Tibial artery (tissue), 4 donors: ENCODE data around the gene ISYNA1.

Experiments
- DNase-seq, 2 donors: peaks; one replicate each; pipeline ENCODE4 v3.0.0-alpha.2; 2019
- H3K27ac ChIP-seq, 2 donors: fragments of 200-600 bp; sonication (generic) in 1 of 2; 1 replicate in 1 of 2; 2 replicates in 1 of 2; pipeline ENCODE4 v1.5.1; 2018 to 2019; ENCODE audit warnings: mild to moderate bottlenecking in 1 of 2
- H3K27me3 ChIP-seq, 2 donors: fragments of 200-600 bp; sonication (generic) in 1 of 2; one replicate each; pipeline versions ENCODE4 v1.5.1 to v1.6.0; 2016 to 2019
- H3K36me3 ChIP-seq, 3 donors: fragments of 200-600 bp; sonication (generic) in 2 of 3; one replicate each; pipeline ENCODE4 v1.5.1; 2016 to 2019; ENCODE audit warnings: mild to moderate bottlenecking in 2 of 3
- H3K4me1 ChIP-seq, 4 donors: fragments of 200-600 bp; sonication (generic) in 2 of 4; 1 replicate in 3 of 4; 2 replicates in 1 of 4; pipeline ENCODE4 v1.5.1; 2016 to 2019
- H3K4me3 ChIP-seq, 2 donors: fragments of 200-600 bp; sonication (generic) in 1 of 2; 1 replicate in 1 of 2; 2 replicates in 1 of 2; pipeline ENCODE4 v1.5.1; 2018 to 2019; ENCODE audit warnings: mild to moderate bottlenecking in 2 of 2
- H3K9me3 ChIP-seq, 3 donors: fragments of 200-600 bp; sonication (generic) in 1 of 3; one replicate each; pipeline ENCODE4 v1.5.1; 2016 to 2019
- intact Hi-C: fragments of 100-400 bp; cut with DNase I; formaldehyde crosslinking; loops from one replicate; pipeline ENCODE4 v1.15.0; 2023; ENCODE audit warnings: low total_unique reads
- TF ChIP-seq, protein P1 (sequence below), 2 experiments: fragments of 200-600 bp in 1 of 2; fragments of 450-650 bp in 1 of 2; IDR thresholded peaks; one replicate each; pipeline ENCODE4 v1.5.1; 2017 to 2019; ENCODE audit warnings: antibody characterized with exemption in 2 of 2, mild to moderate bottlenecking in 1 of 2, moderate library complexity in 1 of 2

ISYNA1 gene

GRCh38 chr19:18435178-18435841 is 2.6 kb downstream of the ISYNA1 start:
- Histone ChIP-seq H3K27me3 (peaks cover 0 to 13% of the 10 kb centered on the region in 2 donors), H3K4me3 (no peak overlapping the region), H3K4me1 (peaks cover 0 to 54% (median 46%) of the 10 kb centered on the region in 4 donors), H3K9me3 (no peaks in the 10 kb centered on the region), H3K36me3 (peaks cover 5 to 16% (median 15%) of the 10 kb centered on the region in 3 donors), H3K27ac (no peak overlapping the region)
- TF ChIP-seq, protein P1, sequence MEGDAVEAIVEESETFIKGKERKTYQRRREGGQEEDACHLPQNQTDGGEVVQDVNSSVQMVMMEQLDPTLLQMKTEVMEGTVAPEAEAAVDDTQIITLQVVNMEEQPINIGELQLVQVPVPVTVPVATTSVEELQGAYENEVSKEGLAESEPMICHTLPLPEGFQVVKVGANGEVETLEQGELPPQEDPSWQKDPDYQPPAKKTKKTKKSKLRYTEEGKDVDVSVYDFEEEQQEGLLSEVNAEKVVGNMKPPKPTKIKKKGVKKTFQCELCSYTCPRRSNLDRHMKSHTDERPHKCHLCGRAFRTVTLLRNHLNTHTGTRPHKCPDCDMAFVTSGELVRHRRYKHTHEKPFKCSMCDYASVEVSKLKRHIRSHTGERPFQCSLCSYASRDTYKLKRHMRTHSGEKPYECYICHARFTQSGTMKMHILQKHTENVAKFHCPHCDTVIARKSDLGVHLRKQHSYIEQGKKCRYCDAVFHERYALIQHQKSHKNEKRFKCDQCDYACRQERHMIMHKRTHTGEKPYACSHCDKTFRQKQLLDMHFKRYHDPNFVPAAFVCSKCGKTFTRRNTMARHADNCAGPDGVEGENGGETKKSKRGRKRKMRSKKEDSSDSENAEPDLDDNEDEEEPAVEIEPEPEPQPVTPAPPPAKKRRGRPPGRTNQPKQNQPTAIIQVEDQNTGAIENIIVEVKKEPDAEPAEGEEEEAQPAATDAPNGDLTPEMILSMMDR (IDR thresholded peaks at IDR 0.05): no peak
- intact Hi-C loops: no loop called here
- DNase-seq: no peak

DNA sequence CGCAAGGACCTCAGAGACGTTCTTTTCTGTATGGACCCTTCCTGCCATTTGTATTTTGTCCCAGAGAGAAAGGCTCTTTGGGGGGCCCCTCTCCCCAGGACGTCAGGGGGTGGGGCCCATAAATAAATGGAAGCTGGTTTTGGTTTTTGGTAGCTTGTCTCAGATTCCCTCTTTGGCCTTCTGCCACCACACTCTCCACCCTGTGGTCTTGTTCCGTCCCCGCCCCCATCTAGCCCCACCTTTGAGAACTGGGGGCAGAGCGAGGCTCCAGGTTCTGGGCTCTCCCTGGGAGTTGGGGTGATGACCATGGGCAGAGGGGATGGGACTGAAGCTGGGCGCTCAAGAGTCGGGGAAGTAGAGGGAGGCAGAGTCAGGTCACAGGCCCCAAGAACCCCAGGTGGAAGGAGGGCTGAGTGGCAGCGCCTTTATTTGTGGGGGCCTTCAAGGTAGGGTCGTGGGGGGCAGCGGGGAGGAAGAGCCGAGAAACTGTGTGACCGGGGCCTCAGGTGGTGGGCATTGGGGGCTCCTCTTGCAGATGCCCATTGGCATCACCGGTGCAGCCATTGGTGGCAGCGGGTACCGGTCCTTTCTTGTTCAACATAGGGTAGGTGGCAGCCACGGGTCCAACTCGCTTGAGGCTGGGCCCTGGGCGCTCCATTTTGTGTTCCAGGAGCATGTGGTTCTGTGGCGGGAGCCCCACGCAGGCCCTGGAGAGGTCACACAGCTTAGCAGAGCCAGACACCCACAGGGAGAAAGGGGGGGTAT is 3.3 kb downstream of the ISYNA1 start:
- DNase-seq: no peak
- H3K4me3 ChIP-seq: peak overlapping the region; percentile 50 to 57
- no peaks in the 10 kb centered on the region for H3K9me3 ChIP-seq
- H3K36me3 ChIP-seq: peaks cover 5 to 16% (median 15%) of the 10 kb centered on the region in 3 donors
- peak overlapping the region; percentile 62 to 64 for H3K27ac ChIP-seq
- TF ChIP-seq, protein P1 (IDR thresholded peaks at IDR 0.05): no peak
- intact Hi-C loops: no loop called here
- peaks cover 0 to 54% (median 47%) of the 10 kb centered on the region in 4 donors for H3K4me1 ChIP-seq
- peaks cover 0 to 13% of the 10 kb centered on the region in 2 donors for H3K27me3 ChIP-seq

DNA sequence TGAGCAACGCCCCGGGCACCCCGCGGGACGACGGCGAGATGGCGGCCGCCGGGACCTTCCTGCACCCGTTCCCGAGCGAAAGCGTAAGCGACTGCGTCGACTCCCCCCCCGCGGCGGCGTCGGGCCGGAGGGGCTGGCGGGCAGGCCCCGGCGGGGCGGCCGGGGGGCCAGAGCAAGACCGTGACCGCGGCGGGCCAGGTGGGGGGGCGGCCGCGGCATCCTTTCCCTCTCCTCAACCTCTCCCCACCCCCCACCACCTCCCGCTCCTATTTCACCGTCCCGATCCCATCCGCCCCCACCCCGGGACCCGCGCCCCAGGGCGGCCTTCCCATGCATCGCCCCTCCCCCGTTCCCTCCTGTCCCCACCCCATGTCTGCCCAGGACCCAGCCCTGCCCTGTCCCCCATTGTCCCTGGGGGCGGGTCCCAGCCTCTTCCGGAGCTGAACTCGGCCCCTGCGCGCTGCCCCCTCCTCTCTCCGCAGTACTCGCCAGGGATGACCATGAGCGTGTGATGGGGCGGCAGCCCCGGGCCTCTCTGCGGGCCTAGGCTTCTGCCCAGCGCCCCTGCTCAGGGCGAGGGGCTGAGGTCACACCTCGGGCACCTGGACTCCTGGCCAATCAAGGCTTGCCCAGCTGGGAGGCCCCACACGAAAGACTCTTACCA is 4.1 kb downstream of the ISYNA1 start:
- Histone ChIP-seq H3K4me3 (peak overlapping the region; percentile 50 to 57), H3K9me3 (no peaks in the 10 kb centered on the region), H3K27me3 (peaks cover 0 to 13% of the 10 kb centered on the region in 2 donors), H3K27ac (peak overlapping the region; percentile 62 to 64), H3K4me1 (peaks cover 0 to 54% (median 49%) of the 10 kb centered on the region in 4 donors), H3K36me3 (peaks cover 5 to 16% (median 15%) of the 10 kb centered on the region in 3 donors)
- no peak for DNase-seq
- intact Hi-C loops: no loop called here
- TF ChIP-seq, protein P1 (IDR thresholded peaks at IDR 0.05): no peak

DNA sequence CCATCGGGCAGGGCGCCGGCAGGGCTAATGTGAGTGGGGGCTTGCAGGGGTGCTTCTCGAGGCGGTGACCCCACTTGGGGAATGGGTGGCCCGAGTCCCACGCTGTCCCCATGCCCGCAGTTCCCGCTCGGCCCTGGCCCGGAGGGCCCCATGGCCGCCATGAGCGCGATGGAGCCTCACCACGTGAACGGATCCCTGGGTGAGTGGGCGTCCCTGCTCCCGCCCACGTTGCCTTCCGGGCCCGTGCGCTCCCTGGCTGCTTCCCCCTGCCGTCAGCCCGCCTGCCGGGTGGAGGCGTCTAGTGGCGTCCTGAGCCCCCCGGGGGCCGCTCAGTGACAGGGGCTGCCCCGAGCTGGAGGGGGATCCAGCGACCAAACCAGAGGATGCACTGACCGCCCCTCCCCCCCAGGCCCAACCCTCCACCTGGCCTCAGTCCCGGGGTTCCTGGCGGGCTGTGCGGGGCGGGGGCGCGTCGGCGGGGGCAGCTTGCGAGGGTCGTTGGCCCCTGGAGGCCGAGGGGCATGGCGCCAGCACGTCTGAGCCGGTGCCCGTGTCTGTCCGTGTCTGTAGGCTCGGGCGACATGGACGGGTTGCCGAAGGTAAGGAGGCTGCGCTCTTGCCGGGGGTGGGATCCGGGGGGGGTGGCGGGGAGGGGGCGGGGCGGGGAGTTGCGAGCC is 4.8 kb downstream of the ISYNA1 start:
- H3K9me3 ChIP-seq: no peaks in the 10 kb centered on the region
- peaks cover 5 to 22% (median 15%) of the 10 kb centered on the region in 3 donors for H3K36me3 ChIP-seq
- peaks cover 0 to 54% (median 47%) of the 10 kb centered on the region in 4 donors for H3K4me1 ChIP-seq
- peak in 1 of 2 donors; percentile 78 for DNase-seq
- TF ChIP-seq, protein P1 (IDR thresholded peaks at IDR 0.05): no peak
- peak overlapping the region; percentile 50 to 57 for H3K4me3 ChIP-seq
- peak overlapping the region; percentile 62 to 64 for H3K27ac ChIP-seq
- peaks cover 0 to 13% of the 10 kb centered on the region in 2 donors for H3K27me3 ChIP-seq
- intact Hi-C loops: no loop called here
